GM19468 (cell line): ENCODE results near the gene DLL4.

ENCODE experiments used
- ATAC-seq: cut with Tn5 transposase; IDR thresholded peaks from one replicate; pipeline ENCODE4 v1.9.1; 2021; ENCODE audit warnings: mild to moderate bottlenecking, moderate library complexity, moderate number of reproducible peaks; ENCODE audit not compliant: unreplicated experiment; ENCODE audit errors: extremely low read depth

Gene DLL4

GRCh38 chr15:40925863-40926658, 3.1 kb upstream of the DLL4 start:
- ATAC-seq, result no peak

DNA sequence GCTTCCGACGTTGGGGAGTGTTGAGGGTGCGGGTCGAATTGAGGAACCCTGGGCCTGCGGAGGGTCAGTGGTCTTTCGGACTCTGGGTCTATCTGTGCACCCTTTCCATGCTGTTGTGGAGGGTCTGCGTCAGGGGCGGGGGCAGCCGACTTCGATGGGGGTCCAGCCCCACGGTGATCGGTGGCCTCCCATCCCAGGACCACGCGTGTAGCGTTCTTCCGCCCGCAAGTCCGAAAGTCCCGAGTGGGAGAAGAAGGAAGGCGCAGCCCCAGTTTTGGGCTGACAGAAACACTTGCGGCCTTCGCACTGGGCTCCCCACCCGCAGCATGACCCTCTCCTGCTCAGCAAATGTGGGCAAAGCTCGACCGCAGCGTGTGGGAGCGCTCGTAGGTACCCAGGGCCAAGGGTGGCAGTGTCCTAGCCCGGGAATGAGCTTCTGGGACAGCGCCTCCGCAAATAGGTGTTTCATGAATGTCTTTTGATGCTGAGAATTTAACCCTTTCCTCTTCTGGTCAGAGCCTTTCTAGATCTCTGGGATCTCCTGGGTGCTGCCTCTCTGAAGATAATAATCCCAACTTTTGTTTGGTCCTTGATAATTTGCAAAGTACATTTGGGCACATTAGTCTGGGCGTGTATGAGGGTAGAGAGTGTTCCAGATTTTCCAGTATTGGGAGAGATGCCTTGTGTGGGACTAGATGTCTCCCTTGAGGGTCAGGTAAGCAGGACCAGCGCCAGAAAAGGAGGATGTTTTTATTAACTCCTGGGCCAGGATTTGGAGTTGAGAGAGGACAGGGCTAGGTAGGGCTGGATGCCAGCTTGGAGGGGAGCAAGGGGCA, 2.3 kb upstream of the DLL4 start:
- no peak for ATAC-seq

DNA sequence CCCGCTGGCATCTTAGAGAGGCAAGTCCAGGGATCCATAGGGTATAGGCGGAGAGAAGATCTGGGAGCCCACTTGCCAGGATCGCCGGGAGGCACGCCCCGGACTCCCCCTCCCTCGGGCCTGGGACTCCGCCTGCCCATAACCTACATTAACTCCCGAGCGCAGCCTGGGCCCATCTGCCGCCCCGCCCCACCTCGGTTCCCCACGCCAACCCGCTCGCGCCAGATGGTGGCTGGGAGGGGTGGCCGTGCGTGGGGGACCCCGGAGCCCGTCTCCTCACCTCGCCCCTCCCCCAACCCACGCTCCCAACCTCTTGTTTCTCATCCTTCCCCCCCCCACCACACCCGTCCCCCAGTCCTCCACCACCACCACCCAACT, 1.7 kb upstream of the DLL4 start:
- ATAC-seq, result no peak

- ATAC-seq, result no peak
Observed at GRCh38 chr15:40927873-40928806, 1.0 kb upstream of the DLL4 start.

GRCh38 chr15:40929660-40930429, 705 bp downstream of the DLL4 start:
- ATAC-seq, result no peak

GRCh38 chr15:40930430-40931299, 1.5 kb downstream of the DLL4 start:
- ATAC-seq, result no peak

DNA sequence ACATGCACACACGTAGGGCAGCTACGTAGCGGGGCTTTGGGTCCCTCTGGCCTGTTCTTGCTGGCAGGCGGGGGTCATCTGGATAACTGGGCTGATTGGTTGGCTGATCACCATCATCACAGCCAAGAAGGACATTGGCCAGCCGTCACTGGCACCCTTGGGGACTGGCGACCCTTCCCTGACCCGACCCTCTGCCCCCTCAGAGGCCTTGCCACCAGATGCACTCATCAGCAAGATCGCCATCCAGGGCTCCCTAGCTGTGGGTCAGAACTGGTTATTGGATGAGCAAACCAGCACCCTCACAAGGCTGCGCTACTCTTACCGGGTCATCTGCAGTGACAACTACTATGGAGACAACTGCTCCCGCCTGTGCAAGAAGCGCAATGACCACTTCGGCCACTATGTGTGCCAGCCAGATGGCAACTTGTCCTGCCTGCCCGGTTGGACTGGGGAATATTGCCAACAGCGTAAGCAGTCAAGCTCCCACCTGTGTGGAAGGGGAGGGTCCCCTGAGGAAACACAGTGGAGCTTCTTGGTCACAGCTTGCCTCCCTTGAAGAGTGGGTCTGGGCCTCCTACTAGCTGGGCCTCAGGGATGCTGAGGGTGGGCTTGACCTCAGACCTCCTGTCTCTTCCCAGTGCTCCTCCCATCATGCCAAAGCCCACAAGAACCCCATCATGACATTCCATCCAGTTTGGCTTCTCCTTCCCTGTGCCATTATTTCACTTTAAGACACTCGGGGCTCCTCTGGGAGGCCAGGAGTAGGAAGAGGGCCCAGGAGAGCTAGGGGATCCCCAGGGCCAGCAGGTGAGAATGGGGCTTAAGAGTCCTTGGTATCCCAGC, 2.4 kb downstream of the DLL4 start:
- no peak for ATAC-seq

DNA sequence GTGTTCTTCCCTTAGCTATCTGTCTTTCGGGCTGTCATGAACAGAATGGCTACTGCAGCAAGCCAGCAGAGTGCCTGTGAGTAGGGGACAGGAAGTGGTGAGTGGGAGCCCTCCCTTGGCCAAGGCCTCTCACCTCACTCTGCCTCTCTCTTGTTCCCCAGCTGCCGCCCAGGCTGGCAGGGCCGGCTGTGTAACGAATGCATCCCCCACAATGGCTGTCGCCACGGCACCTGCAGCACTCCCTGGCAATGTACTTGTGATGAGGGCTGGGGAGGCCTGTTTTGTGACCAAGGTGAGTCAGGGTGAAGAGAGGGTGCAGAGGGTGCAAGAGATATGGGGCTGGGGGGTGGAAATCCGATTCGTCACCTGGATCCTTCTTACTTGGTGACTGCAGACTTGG, 3.0 kb downstream of the DLL4 start:
- no peak for ATAC-seq

- no peak for ATAC-seq
Observed at GRCh38 chr15:40932649-40933516, 3.7 kb downstream of the DLL4 start.

DNA sequence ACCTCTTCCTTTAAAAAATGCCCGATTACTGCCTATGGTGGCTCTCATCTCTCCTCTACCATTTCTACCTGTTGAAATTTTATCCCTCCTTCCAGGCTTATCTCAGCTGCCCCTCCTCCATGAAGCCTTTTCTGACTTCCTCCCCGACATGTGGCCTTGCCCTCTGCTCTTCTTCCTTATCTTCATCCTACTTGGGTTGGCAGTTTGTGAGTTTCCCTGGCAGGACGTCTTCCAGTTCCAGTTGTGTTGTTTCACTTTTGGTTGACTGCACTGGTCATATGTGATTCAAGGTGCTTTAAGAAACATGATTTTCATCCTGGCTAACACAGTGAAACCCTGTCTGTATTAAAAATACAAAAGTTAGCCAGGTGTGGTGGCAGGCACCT, 4.4 kb downstream of the DLL4 start:
- ATAC-seq, result no peak

- ATAC-seq, result no peak
Observed at GRCh38 chr15:40934457-40934856, 5.3 kb downstream of the DLL4 start.

DNA sequence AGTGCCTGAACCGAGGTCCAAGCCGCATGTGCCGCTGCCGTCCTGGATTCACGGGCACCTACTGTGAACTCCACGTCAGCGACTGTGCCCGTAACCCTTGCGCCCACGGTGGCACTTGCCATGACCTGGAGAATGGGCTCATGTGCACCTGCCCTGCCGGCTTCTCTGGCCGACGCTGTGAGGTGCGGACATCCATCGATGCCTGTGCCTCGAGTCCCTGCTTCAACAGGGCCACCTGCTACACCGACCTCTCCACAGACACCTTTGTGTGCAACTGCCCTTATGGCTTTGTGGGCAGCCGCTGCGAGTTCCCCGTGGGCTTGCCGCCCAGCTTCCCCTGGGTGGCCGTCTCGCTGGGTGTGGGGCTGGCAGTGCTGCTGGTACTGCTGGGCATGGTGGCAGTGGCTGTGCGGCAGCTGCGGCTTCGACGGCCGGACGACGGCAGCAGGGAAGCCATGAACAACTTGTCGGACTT, 7.1 kb downstream of the DLL4 start:
- ATAC-seq, result no peak

GRCh38 chr15:40936709-40937666, 7.8 kb downstream of the DLL4 start:
- no peak for ATAC-seq

- no peak for ATAC-seq
Observed at GRCh38 chr15:40937762-40938535, 8.8 kb downstream of the DLL4 start.

- ATAC-seq, result no peak
Observed at GRCh38 chr15:40938536-40938870, 9.4 kb downstream of the DLL4 start.
